GM21515 (cell line): Measurements from ENCODE around the gene PGM2.

Source experiments
- ATAC-seq: cut with Tn5 transposase; IDR thresholded peaks from one replicate; pipeline ENCODE4 v1.9.1; 2021; ENCODE audit not compliant: unreplicated experiment

PGM2 gene

GRCh38 chr4:37860266-37860665 is 33.8 kb downstream of the PGM2 start:
- no peak for ATAC-seq

- no peak for ATAC-seq
Measured at GRCh38 chr4:37862961-37863360, 36.5 kb downstream of the PGM2 start.

GRCh38 chr4:37864786-37865185 is 38.3 kb downstream of the PGM2 start:
- ATAC-seq, result no peak

- ATAC-seq, result no peak
Measured at GRCh38 chr4:37865450-37865849, 39.0 kb downstream of the PGM2 start.

- no peak for ATAC-seq
Measured at GRCh38 chr4:37867102-37867501, 40.6 kb downstream of the PGM2 start.

GRCh38 chr4:37868238-37868637 is 41.8 kb downstream of the PGM2 start:
- ATAC-seq, result no peak

GRCh38 chr4:37872310-37872988 is 46.0 kb downstream of the PGM2 start:
- no peak for ATAC-seq

- ATAC-seq, result no peak
Measured at GRCh38 chr4:37873386-37873785, 46.9 kb downstream of the PGM2 start.

- ATAC-seq, result no peak
Measured at GRCh38 chr4:37876156-37876555, 49.7 kb downstream of the PGM2 start.

GRCh38 chr4:37879365-37879764 is 52.9 kb downstream of the PGM2 start:
- ATAC-seq, result no peak

- no peak for ATAC-seq
Measured at GRCh38 chr4:37881811-37882210, 55.3 kb downstream of the PGM2 start.

GRCh38 chr4:37882665-37883296 is 56.3 kb downstream of the PGM2 start:
- no peak for ATAC-seq

GRCh38 chr4:37884855-37885487 is 58.5 kb downstream of the PGM2 start:
- ATAC-seq, result no peak

- ATAC-seq, result no peak
Measured at GRCh38 chr4:37885496-37885895, 59.0 kb downstream of the PGM2 start.

- peak; percentile 5 for ATAC-seq
Measured at GRCh38 chr4:37889849-37890800, 63.6 kb downstream of the PGM2 start.

GRCh38 chr4:37890801-37891259 is 64.3 kb downstream of the PGM2 start, which contains the start of gene TBC1D1:
TBC1D1 (plus strand) TSS chr4:37891084; CDS start chr4:37902096, 11,012 bp downstream.
- peak; percentile 37 for ATAC-seq

GRCh38 chr4:37891260-37892159 is 65.0 kb downstream of the PGM2 start:
- peak; percentile 53 for ATAC-seq

GRCh38 chr4:37892641-37893040 is 66.2 kb downstream of the PGM2 start:
- ATAC-seq, result peak; percentile 49

- ATAC-seq, result no peak
Measured at GRCh38 chr4:37893164-37893563, 66.7 kb downstream of the PGM2 start.

GRCh38 chr4:37895271-37895670 is 68.8 kb downstream of the PGM2 start:
- no peak for ATAC-seq
